ENCODE data around the gene BCOR. TPM values are rescaled to one million over a fixed set of nuclear protein-coding genes. Genes with fewer than 3 reads are reported as not detected.

The BCOR gene
- total RNA-seq, 1 donor from 2014 or later = 24.3 TPM

GRCh38 chrX:40079572-40079971 is 18.2 kb downstream of the BCOR start:
- no peak for TF ChIP-seq CTCF (conservative IDR thresholded peaks at IDR 0.05; ENCODE audit: low read depth, low read length)
- no peak overlapping the region for H3K4me3 ChIP-seq (ENCODE audit: low read depth, low read length)
- no peak for DNase-seq (ENCODE audit: low read depth)

- no peak for TF ChIP-seq CTCF (conservative IDR thresholded peaks at IDR 0.05; ENCODE audit: low read depth, low read length)
- H3K4me3 ChIP-seq (ENCODE audit: low read depth, low read length) = no peak overlapping the region
- no peak for DNase-seq (ENCODE audit: low read depth)
Measured at GRCh38 chrX:40078489-40079227, 19.1 kb downstream of the BCOR start.

- H3K4me3 ChIP-seq (ENCODE audit: low read depth, low read length) = no peak overlapping the region
- DNase-seq (ENCODE audit: low read depth) = no peak
- no peak for TF ChIP-seq CTCF (conservative IDR thresholded peaks at IDR 0.05; ENCODE audit: low read depth, low read length)
Measured at GRCh38 chrX:40077906-40078305, 19.9 kb downstream of the BCOR start.

DNA sequence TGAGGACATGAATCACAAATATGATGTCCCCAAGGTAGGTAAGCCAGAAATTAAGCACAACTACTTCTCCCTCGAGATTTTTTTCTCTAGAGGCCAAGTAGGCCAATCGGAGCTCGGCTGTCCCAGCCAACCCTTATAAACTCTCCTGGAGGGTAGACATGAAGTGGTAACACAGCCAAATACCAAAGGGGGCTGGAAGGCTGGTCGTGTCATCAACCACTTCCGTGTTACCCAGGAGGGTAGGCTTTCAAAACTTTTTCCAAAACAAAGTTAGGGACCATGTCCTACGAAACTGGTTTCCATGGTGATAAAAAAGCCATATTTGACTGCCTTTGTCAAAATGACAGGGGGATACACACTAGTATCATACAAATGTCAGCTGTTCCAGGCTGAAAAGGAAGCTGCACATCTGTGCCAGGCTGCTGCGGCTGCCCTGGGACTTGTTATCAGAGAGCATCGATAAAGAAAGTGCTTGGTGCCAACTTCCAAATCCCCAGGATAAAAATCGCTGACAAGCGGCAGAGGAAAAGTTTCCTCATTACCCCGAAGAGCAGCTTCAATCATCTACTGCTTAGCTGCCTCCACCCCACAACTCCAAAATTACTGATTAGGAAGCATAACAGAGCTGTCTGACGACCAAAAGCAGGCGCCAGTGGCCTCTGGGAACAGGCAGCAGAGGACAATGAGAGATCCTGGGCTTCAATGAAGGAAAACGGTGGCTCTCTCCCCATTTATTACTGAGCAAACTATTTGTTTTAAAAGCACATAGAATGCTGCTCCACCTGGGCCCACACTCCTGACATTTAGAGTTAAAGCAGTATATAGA is 20.8 kb downstream of the BCOR start:
- DNase-seq (ENCODE audit: low read depth) = no peak
- no peak for TF ChIP-seq CTCF (conservative IDR thresholded peaks at IDR 0.05; ENCODE audit: low read depth, low read length)
- no peak overlapping the region for H3K4me3 ChIP-seq (ENCODE audit: low read depth, low read length)

DNA sequence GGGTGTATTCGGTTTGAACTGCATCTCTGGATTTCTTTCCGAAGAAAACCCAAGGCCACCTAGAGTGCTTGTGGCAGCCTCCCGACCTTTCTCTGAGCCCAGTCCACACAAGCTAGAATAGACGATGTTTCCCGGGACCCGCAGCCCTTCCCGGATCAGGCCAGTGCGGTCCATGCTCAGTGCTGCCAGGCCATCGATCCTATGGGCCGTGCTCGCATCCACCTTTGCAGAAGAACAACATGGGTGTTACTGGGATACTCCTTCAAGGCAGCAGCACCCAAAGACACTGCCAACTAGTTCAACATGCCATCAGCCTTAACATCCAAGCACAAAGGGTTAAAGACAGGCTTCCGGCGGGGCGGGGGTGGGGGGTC is 22.8 kb downstream of the BCOR start:
- DNase-seq (ENCODE audit: low read depth) = no peak
- TF ChIP-seq CTCF (conservative IDR thresholded peaks at IDR 0.05; ENCODE audit: low read depth, low read length) = no peak
- H3K4me3 ChIP-seq (ENCODE audit: low read depth, low read length) = no peak overlapping the region

- no peak overlapping the region for H3K4me3 ChIP-seq (ENCODE audit: low read depth, low read length)
- DNase-seq (ENCODE audit: low read depth) = no peak
- TF ChIP-seq CTCF (conservative IDR thresholded peaks at IDR 0.05; ENCODE audit: low read depth, low read length) = no peak
Measured at GRCh38 chrX:40074080-40074958, 23.4 kb downstream of the BCOR start.
